Ovary (tissue), 9 donors: ENCODE results near the gene HGS. TPM values are rescaled to one million over a fixed set of nuclear protein-coding genes. Genes with fewer than 3 reads are reported as not detected.

Experiments
- DNase-seq, 5 donors: peaks; one replicate each; pipeline ENCODE4 v3.0.0-alpha.2; 2019 to 2020
- H3K27ac ChIP-seq, 2 donors: fragments of 200-600 bp; one replicate each; pipeline versions ENCODE4 v1.5.1 to v1.8.0; 2019 to 2022
- H3K27me3 ChIP-seq: fragments of 200-600 bp; one replicate; pipeline ENCODE4 v1.8.0; 2022
- H3K36me3 ChIP-seq: fragments of 200-600 bp; sonication (generic); one replicate; pipeline ENCODE4 v1.5.1; 2019
- H3K4me1 ChIP-seq: one replicate; pipeline ENCODE4 v1.8.1; 2013; ENCODE audit warnings: mild to moderate bottlenecking, moderate library complexity; ENCODE audit not compliant: insufficient read depth
- H3K4me3 ChIP-seq: fragments of 200-600 bp; sonication (generic); one replicate; pipeline ENCODE4 v1.5.1; 2017
- H3K9me3 ChIP-seq, 2 donors: fragments of 200-600 bp in 1 of 2; sonication (generic) in 1 of 2; one replicate each; pipeline versions ENCODE4 v1.5.1 to v1.8.1; 2013 to 2019; ENCODE audit warnings: mild to moderate bottlenecking in 1 of 2, moderate library complexity in 1 of 2
- EP300 ChIP-seq: sonication (generic); formaldehyde crosslinking; IDR thresholded peaks from one replicate; pipeline ENCODE4 v1.6.1; 2017; ENCODE audit warnings: antibody characterized with exemption
- POLR2A ChIP-seq: fragments of 450-650 bp; IDR thresholded peaks from one replicate; pipeline ENCODE4 v1.6.1; 2017; ENCODE audit warnings: antibody characterized with exemption, mild to moderate bottlenecking, moderate library complexity
- WGBS, 3 donors: extraction: QIAGEN DNeasy Blood & Tissue Kit in 1 of 3; methylation state at CpG; one replicate each; pipeline versions ENCODE4 v1.1.5 to v1.1.7; 2013 to 2017; 5-methylcytosine and 5-hydroxymethylcytosine counted together
- intact Hi-C, 4 donors: fragments of 100-400 bp; cut with DNase I; formaldehyde crosslinking; loops; one replicate each; pipeline versions ENCODE4 v1.11.0 to v1.15.1; 2022 to 2023
- polyA plus RNA-seq, 2 donors: library from polyadenylated mRNA; stranded (reverse); fragments of 200-250 nt in 1 of 2; fragments of 350-450 nt in 1 of 2; fragmentation: Illumina TruSeq in 1 of 2; extraction: RNeasy Lipid Tissue Mini Kit (QIAGEN cat#74804) in 1 of 2; gene quantifications; one replicate each; pipeline ENCODE4 v1.2.3, GENCODE V29; 2013 to 2014
- total RNA-seq, 7 donors: library from RNA; depleted of rRNA in 2 of 7; stranded (reverse); fragments of >200 nt in 2 of 7; fragmentation: NEBNext Ultra II Directional in 3 of 7; extraction: Animal tissue kit (Norgen Biotek cat#: 25700) in 3 of 7; gene quantifications; one replicate each; pipeline versions ENCODE4 v1.1.0 to v1.2.4, GENCODE V29; 2016 to 2023
- TF ChIP-seq, protein P1 (sequence below), 3 donors: fragments of 450-650 bp in 2 of 3; fragments of 200-600 bp in 1 of 3; IDR thresholded peaks; one replicate each; pipeline versions ENCODE4 v1.5.1 to v1.8.0; 2016 to 2022; ENCODE audit warnings: antibody characterized with exemption in 3 of 3, mild to moderate bottlenecking in 1 of 3
- donor health status: DM: no; HTN: no; CAD: no; lungs with moderate emphysema.
- donor health status: DM: no; HTN: no; CAD: no.
- donor health status: Bipolar disorder and iron deficiency.
- donor health status: DM: yes; HTN: yes; CAD: no.
- donor health status: DM: no; HTN: no; CAD: no.
- donor health status: DM: yes; HTN: yes; CAD: no.

HGS gene
- total and polyA plus RNA-seq, 9 donors: 39.1 to 91.5 (median 73.4) TPM

DNA sequence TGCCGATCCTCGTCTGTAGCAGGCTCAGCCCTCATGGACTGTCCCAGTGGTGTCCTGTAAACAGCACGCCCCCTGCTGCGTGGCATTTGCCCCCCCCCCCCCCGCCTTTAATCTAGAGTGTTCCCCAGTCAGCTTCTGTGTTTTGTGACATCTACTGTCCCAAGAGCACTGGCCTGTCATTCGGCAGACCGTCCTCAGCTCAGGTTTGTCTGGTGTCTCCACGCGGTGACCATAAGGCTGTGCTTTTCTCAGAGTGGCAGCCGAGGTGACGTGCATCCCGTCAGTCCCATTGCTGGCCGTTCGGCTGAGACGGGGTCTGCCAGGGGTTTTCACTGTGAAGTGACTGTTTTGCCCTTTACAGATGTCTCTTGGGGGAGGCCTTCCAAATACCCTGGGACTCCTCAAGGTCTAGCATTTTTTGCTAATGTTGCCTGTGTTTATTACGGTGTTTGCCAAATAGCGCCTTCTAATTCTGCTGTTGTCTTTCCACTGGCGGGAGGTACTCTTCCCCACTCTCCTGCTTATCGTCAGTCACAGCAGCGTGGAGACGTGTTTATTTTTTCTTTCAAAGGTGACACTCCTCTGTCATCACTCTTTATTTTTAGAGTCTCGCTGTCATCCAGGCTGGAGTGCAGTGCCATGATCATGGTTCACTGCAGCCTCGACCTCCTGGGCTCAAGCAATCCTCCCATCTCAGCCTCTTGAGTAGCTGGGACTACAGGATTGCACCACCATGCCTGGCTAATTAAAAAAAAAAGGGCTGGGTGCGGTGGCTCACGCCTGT, 13.6 kb downstream of the HGS start:
- TF ChIP-seq POLR2A: no peak
- TF ChIP-seq, protein P1, sequence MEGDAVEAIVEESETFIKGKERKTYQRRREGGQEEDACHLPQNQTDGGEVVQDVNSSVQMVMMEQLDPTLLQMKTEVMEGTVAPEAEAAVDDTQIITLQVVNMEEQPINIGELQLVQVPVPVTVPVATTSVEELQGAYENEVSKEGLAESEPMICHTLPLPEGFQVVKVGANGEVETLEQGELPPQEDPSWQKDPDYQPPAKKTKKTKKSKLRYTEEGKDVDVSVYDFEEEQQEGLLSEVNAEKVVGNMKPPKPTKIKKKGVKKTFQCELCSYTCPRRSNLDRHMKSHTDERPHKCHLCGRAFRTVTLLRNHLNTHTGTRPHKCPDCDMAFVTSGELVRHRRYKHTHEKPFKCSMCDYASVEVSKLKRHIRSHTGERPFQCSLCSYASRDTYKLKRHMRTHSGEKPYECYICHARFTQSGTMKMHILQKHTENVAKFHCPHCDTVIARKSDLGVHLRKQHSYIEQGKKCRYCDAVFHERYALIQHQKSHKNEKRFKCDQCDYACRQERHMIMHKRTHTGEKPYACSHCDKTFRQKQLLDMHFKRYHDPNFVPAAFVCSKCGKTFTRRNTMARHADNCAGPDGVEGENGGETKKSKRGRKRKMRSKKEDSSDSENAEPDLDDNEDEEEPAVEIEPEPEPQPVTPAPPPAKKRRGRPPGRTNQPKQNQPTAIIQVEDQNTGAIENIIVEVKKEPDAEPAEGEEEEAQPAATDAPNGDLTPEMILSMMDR (IDR thresholded peaks at IDR 0.05): no peak
- no peak for TF ChIP-seq EP300
- DNase-seq: no peak
- Histone ChIP-seq H3K4me1 (peaks cover 2% of the 10 kb centered on the region), H3K36me3 (no peaks in the 10 kb centered on the region), H3K4me3 (no peak overlapping the region), H3K9me3 (no peaks in the 10 kb centered on the region), H3K27ac (no peak overlapping the region), H3K27me3 (no peaks in the 10 kb centered on the region)
- intact Hi-C loops: no loop called here
- WGBS, 3 donors: 75 to 79% (median 78%) methylated on average over 25 of the region's 25 CpGs

DNA sequence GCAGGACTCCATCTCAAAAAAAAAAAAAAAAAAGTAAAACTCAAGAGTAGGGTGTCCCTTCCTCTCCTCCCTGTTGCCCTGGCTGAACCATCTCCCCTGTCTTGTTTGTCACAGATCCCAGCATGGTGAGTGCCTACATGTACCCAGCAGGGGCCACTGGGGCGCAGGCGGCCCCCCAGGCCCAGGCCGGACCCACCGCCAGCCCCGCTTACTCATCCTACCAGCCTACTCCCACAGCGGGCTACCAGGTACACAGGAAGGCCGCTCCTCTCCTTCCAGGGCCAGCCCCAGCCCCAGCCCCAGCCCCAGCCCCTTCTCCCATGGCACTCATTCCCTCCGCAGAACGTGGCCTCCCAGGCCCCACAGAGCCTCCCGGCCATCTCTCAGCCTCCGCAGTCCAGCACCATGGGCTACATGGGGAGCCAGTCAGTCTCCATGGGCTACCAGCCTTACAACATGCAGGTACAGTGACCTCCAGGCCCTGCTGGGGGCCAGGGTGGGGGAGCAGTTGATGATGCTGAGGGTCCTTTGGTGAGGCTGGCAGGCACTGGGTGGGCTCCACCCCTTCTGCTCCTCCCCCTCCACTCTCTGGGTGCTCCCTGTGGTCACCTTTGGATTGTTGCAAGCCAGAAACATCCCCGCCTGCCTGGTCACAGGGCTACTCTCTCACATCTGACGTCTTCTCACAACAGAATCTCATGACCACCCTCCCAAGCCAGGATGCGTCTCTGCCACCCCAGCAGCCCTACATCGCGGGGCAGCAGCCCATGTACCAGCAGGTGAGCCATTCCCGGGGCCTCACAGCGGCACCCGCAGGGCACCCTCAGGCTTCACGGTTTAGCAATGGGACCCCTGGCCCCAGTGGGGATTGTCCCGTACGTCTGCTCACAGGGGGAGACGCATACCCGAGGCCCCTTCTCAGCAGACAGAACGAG, 16.8 kb downstream of the HGS start:
- no peaks in the 10 kb centered on the region for H3K9me3 ChIP-seq
- peaks cover 6% of the 10 kb centered on the region for H3K4me1 ChIP-seq
- TF ChIP-seq, protein P1 (IDR thresholded peaks at IDR 0.05): no peak
- no peak for TF ChIP-seq POLR2A
- no peak for TF ChIP-seq EP300
- no peaks in the 10 kb centered on the region for H3K27me3 ChIP-seq
- no peak overlapping the region for H3K4me3 ChIP-seq
- 77 to 85% (median 82%) methylated on average over 22 to 25 of the region's 25 CpGs for WGBS, 3 donors
- no peak for DNase-seq
- no peaks in the 10 kb centered on the region for H3K36me3 ChIP-seq
- H3K27ac ChIP-seq: no peak overlapping the region
- intact Hi-C loops: no loop called here

DNA sequence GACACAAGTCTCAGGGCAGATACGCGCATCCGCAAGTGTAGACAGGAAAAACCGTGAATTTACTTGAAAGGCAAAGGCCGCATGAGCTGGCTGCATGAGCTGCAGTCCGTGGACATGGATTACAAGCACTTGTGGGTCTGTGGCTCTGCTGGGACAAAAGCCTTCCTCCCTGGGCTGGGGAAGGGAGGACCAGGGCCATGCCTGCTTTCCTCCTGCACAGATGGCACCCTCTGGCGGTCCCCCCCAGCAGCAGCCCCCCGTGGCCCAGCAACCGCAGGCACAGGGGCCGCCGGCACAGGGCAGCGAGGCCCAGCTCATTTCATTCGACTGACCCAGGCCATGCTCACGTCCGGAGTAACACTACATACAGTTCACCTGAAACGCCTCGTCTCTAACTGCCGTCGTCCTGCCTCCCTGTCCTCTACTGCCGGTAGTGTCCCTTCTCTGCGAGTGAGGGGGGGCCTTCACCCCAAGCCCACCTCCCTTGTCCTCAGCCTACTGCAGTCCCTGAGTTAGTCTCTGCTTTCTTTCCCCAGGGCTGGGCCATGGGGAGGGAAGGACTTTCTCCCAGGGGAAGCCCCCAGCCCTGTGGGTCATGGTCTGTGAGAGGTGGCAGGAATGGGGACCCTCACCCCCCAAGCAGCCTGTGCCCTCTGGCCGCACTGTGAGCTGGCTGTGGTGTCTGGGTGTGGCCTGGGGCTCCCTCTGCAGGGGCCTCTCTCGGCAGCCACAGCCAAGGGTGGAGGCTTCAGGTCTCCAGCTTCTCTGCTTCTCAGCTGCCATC, 17.7 kb downstream of the HGS start:
- Histone ChIP-seq H3K27me3 (no peaks in the 10 kb centered on the region), H3K4me3 (peak overlapping the region; percentile 77), H3K9me3 (no peaks in the 10 kb centered on the region), H3K4me1 (peaks cover 6% of the 10 kb centered on the region), H3K36me3 (no peaks in the 10 kb centered on the region), H3K27ac (no peak overlapping the region)
- DNase-seq: no peak
- WGBS, 3 donors: 57 to 66% (median 62%) methylated on average over 17 to 23 of the region's 23 CpGs
- TF ChIP-seq, protein P1 (IDR thresholded peaks at IDR 0.05): no peak
- TF ChIP-seq EP300: no peak
- no peak for TF ChIP-seq POLR2A
- intact Hi-C loops: no loop called here
